Suprapubic skin (tissue), 3 donors: ENCODE results near the gene PIGA.

ENCODE experiments used
- CTCF ChIP-seq, 2 donors: fragments of 200-600 bp in 1 of 2; fragments of 450-650 bp in 1 of 2; sonication (generic) in 1 of 2; IDR thresholded peaks; one replicate each; pipeline ENCODE4 v1.5.1; 2016 to 2019; ENCODE audit warnings: antibody characterized with exemption in 2 of 2, mild to moderate bottlenecking in 1 of 2, moderate library complexity in 1 of 2
- POLR2AphosphoS5 ChIP-seq, 3 donors: sonication (generic); formaldehyde crosslinking; IDR thresholded peaks; one replicate each; pipeline ENCODE4 v1.6.1; 2017; ENCODE audit warnings: antibody characterized with exemption in 3 of 3

- TF ChIP-seq POLR2AphosphoS5 (IDR thresholded peaks at IDR 0.05) (peak; percentile 18 to 89 (median 82)), CTCF (IDR thresholded peaks at IDR 0.05) (no peak)
Observed at GRCh38 chrX:15335135-15336022, at the start of gene PIGA.
